ENCODE measurements around the gene CDH15. TPM values are rescaled to one million over a fixed set of nuclear protein-coding genes. Genes with fewer than 3 reads are reported as not detected.

Gene CDH15
- total RNA-seq, 1 experiment from 2014 or later: 3.8 TPM

DNA sequence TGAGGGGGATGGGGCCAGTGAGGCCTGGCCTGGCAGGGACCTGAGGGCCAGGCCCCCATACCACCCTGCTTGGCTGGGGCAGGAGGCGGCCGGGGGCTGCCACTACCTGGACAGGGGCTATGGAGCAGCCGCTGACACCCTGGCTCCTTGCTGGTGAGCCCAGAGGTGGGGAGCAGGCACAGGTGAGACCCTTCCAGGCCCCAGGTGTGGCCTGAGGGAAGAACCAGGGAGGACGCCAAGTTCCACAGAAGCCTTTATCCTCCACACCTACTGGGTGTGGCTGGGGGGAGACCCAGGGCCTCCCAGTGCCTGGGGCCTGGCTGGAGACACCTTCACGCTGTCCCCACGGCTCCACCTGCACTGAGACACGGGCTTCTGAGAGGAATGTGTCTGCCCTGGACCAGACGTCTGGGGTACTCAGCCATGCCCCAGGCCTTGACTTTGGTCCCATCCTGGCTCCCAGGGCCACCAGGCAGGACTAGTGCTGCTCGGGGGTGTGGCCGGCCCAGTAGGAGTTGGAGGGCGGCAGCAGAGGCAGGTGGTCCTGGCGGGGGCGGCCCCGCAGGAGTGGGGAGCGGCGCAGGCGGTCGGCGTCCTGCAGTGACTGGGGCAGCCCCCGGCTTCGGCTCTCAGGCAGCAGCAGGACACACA, 24.1 kb downstream of the CDH15 start:
- ATAC-seq: no peak

More for the DNA sequence above, 24.1 kb downstream of the CDH15 start:
- Histone ChIP-seq H2AFZ (ENCODE audit: low read depth, low read length, poor library complexity, severe bottlenecking) (no peak overlapping the region), H3K4me1 (ENCODE audit: control insufficient read depth in 1 of 2, insufficient read depth in 2 of 2, low read length in 2 of 2) (peaks cover 5 to 27% of the 10 kb centered on the region in 2 experiments), H3K27ac (ENCODE audit: low read depth, low read length) (no peak overlapping the region; the same call in 1 of the 2 replicates), H3K4me2 (ENCODE audit: low read length) (no peak overlapping the region), H3K79me2 (ENCODE audit: insufficient read depth, low read length) (no peaks in the 10 kb centered on the region), H3K9me3 (ENCODE audit: control insufficient read depth in 1 of 2, insufficient read depth in 1 of 2, low read depth in 1 of 2, low read length in 2 of 2) (no peaks in the 10 kb centered on the region), H3K9ac (ENCODE audit: low read length) (no peak overlapping the region), H3K4me3 (replicated peaks in 1 of 2; ENCODE audit: low read depth in 1 of 2, low read length in 2 of 2) (no peak overlapping the region), H3K9me2 (ENCODE audit: insufficient read depth) (no peaks in the 10 kb centered on the region), H3K36me3 (ENCODE audit: control insufficient read depth in 1 of 2, insufficient read depth in 2 of 2, low read length in 2 of 2) (no peaks in the 10 kb centered on the region), H3K27me3 (ENCODE audit: insufficient read depth, low read length) (no peaks in the 10 kb centered on the region), H4K20me1 (ENCODE audit: insufficient read depth) (no peaks in the 10 kb centered on the region)
- TF ChIP-seq, protein P1, sequence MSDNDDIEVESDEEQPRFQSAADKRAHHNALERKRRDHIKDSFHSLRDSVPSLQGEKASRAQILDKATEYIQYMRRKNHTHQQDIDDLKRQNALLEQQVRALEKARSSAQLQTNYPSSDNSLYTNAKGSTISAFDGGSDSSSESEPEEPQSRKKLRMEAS (IDR thresholded peaks at IDR 0.05): no peak
- no peak for TF ChIP-seq JUND (IDR thresholded peaks at IDR 0.05)
- no peak for TF ChIP-seq POLR2AphosphoS5 (IDR thresholded peaks at IDR 0.05; ENCODE audit: low read depth, low read length)
- no peak for TF ChIP-seq SIN3A (IDR thresholded peaks at IDR 0.05; ENCODE audit: low read depth)
- no peak for TF ChIP-seq ELF1 (IDR thresholded peaks at IDR 0.05; ENCODE audit: borderline replicate concordance, low read depth)
- TF ChIP-seq ZNF274 (IDR thresholded peaks at IDR 0.05; ENCODE audit: low read depth, low read length): no peak
- no peak for TF ChIP-seq POLR2A (IDR thresholded peaks at IDR 0.05; ENCODE audit: borderline replicate concordance, extremely low read depth, insufficient read depth, insufficient read length)
- no peak for TF ChIP-seq CBX3 (IDR thresholded peaks at IDR 0.05; ENCODE audit: low read depth)
- TF ChIP-seq, protein P2, sequence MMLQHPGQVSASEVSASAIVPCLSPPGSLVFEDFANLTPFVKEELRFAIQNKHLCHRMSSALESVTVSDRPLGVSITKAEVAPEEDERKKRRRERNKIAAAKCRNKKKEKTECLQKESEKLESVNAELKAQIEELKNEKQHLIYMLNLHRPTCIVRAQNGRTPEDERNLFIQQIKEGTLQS (IDR thresholded peaks at IDR 0.05): no peak
- TF ChIP-seq, protein P3, sequence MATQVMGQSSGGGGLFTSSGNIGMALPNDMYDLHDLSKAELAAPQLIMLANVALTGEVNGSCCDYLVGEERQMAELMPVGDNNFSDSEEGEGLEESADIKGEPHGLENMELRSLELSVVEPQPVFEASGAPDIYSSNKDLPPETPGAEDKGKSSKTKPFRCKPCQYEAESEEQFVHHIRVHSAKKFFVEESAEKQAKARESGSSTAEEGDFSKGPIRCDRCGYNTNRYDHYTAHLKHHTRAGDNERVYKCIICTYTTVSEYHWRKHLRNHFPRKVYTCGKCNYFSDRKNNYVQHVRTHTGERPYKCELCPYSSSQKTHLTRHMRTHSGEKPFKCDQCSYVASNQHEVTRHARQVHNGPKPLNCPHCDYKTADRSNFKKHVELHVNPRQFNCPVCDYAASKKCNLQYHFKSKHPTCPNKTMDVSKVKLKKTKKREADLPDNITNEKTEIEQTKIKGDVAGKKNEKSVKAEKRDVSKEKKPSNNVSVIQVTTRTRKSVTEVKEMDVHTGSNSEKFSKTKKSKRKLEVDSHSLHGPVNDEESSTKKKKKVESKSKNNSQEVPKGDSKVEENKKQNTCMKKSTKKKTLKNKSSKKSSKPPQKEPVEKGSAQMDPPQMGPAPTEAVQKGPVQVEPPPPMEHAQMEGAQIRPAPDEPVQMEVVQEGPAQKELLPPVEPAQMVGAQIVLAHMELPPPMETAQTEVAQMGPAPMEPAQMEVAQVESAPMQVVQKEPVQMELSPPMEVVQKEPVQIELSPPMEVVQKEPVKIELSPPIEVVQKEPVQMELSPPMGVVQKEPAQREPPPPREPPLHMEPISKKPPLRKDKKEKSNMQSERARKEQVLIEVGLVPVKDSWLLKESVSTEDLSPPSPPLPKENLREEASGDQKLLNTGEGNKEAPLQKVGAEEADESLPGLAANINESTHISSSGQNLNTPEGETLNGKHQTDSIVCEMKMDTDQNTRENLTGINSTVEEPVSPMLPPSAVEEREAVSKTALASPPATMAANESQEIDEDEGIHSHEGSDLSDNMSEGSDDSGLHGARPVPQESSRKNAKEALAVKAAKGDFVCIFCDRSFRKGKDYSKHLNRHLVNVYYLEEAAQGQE (IDR thresholded peaks at IDR 0.05; ENCODE audit: low read depth): no peak
- TF ChIP-seq, protein P4, sequence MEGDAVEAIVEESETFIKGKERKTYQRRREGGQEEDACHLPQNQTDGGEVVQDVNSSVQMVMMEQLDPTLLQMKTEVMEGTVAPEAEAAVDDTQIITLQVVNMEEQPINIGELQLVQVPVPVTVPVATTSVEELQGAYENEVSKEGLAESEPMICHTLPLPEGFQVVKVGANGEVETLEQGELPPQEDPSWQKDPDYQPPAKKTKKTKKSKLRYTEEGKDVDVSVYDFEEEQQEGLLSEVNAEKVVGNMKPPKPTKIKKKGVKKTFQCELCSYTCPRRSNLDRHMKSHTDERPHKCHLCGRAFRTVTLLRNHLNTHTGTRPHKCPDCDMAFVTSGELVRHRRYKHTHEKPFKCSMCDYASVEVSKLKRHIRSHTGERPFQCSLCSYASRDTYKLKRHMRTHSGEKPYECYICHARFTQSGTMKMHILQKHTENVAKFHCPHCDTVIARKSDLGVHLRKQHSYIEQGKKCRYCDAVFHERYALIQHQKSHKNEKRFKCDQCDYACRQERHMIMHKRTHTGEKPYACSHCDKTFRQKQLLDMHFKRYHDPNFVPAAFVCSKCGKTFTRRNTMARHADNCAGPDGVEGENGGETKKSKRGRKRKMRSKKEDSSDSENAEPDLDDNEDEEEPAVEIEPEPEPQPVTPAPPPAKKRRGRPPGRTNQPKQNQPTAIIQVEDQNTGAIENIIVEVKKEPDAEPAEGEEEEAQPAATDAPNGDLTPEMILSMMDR (IDR thresholded peaks at IDR 0.05 in 2 of 3, conservative IDR thresholded peaks at IDR 0.05 in 1 of 3; ENCODE audit: borderline replicate concordance in 1 of 3, insufficient read depth in 1 of 3, low read depth in 2 of 3, low read length in 2 of 3): no peak
- no peak for TF ChIP-seq RAD21 (IDR thresholded peaks at IDR 0.05; ENCODE audit: low read depth)
- TF ChIP-seq SRF (IDR thresholded peaks at IDR 0.05; ENCODE audit: low read depth): no peak
- TF ChIP-seq CEBPB (IDR thresholded peaks at IDR 0.05; ENCODE audit: low read depth): no peak
- no peak for TF ChIP-seq SP1 (IDR thresholded peaks at IDR 0.05; ENCODE audit: low read depth)
- no peak for TF ChIP-seq TCF7L2 (IDR thresholded peaks at IDR 0.05; ENCODE audit: borderline replicate concordance, extremely low read depth, insufficient read depth, insufficient read length)
- TF ChIP-seq EZH2 (IDR thresholded peaks at IDR 0.05): no peak
- no peak for TF ChIP-seq FOSL1 (IDR thresholded peaks at IDR 0.05; ENCODE audit: low read depth)
- no peak for TF ChIP-seq ZFX (IDR thresholded peaks at IDR 0.05)
- no peak for TF ChIP-seq EGR1 (IDR thresholded peaks at IDR 0.05; ENCODE audit: low read depth)
- ChIA-PET RAD21 (ENCODE audit: low non-redundant PET in 1 of 2, low total read pairs in 2 of 2, uncharacterized antibody in 2 of 2, unreplicated experiment in 2 of 2) (no interaction called here), POLR2A (no interaction called here), CTCF (no interaction called here)
- intact Hi-C loops (cut with micrococcal nuclease): no loop called here
- BruUV-seq (replicated peaks): no TSS peak
- no peak for DNase-seq (ENCODE audit: low read depth, low spot score)

Measured in HCT116 (cell line).